HFFc6 (cell line): ENCODE measurements around the gene GBX1. TPM values are rescaled to one million over a fixed set of nuclear protein-coding genes. Genes with fewer than 3 reads are reported as not detected.

Experiments used
- DNase-seq: peaks from one replicate; pipeline ENCODE4 v3.0.0-alpha.2; 2018
- H3K27ac Mint-ChIP-seq: 2 replicates; pipeline ENCODE4 v1.8.0; 2020; ENCODE audit warnings: mild to moderate bottlenecking, mixed read lengths
- H3K27me3 Mint-ChIP-seq: 2 replicates; pipeline ENCODE4 v1.8.0; 2021; ENCODE audit warnings: mild to moderate bottlenecking, moderate library complexity, mixed read lengths; ENCODE audit not compliant: insufficient read depth
- H3K36me3 Mint-ChIP-seq: 2 replicates; pipeline ENCODE4 v1.8.0; 2021; ENCODE audit warnings: low read depth, mixed read lengths
- H3K4me1 Mint-ChIP-seq: 2 replicates; pipeline ENCODE4 v1.8.0; 2020; ENCODE audit warnings: low read depth, mixed read lengths
- H3K4me3 Mint-ChIP-seq: 2 replicates; pipeline ENCODE4 v1.8.0; 2020; ENCODE audit warnings: mild to moderate bottlenecking, moderate library complexity, mixed read lengths
- H3K9me3 Mint-ChIP-seq: 2 replicates; pipeline ENCODE4 v1.8.0; 2020; ENCODE audit warnings: mild to moderate bottlenecking, mixed read lengths
- total RNA-seq, 6 experiments: library from RNA; stranded (reverse); fragmentation: NEBNext Ultra II Directional; extraction: Animal tissue kit (Norgen Biotek cat#: 25700); gene quantifications; 2 replicates in 1 of 6; 3 replicates in 5 of 6; pipeline ENCODE4 v1.2.3, GENCODE V29; 2021
- TF ChIP-seq, protein P1 (sequence below): fragments of 200-600 bp; sonication (generic); IDR thresholded peaks from 2 replicates; pipeline ENCODE4 v1.5.0; 2021; ENCODE audit warnings: antibody characterized with exemption, mild to moderate bottlenecking

Gene GBX1
- total RNA-seq, 6 experiments from 2014 or later = not detected

DNA sequence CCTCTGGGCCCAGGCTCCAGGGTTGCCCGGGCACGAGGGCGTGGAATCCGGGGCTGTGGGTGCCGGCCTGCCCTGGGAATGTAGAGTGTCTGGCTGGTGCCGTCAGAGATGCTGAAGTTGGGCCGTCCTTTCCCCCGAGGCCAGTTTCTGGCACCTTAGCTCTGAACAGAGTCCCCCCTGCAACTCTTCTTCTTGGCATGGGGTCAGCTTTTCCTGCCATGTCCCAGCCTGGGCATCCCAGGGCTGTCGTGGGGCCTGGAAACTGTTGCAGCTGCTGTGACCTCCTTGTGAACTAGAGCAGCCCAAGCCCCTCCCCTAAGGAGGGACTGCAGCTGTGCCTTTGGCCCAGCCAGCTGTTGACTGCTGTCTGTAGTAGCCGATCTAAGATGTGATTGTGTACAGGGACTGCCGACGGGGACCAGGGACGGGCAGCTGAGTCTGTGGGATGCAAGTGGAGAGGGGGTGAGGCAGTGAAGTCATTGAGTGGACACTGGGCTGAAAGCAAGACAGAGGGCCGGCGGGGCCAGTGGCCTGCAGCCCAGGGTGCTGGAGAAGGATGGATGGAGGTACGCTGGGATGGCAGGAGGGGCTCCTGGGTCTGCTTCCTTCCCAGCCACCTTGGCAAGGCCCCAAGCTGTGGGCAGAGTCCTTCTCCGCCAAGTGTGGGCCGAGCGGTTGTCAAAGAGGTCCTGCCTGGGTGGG is 35.8 kb downstream of the GBX1 start:
- Mint-ChIP-seq H3K27ac (no peak overlapping the region), H3K9me3 (no peaks in the 10 kb centered on the region), H3K4me3 (no peak overlapping the region; the same call in 1 of the 2 replicates), H3K4me1 (no peaks in the 10 kb centered on the region), H3K36me3 (no peaks in the 10 kb centered on the region), H3K27me3 (peaks cover 1% of the 10 kb centered on the region)
- TF ChIP-seq, protein P1, sequence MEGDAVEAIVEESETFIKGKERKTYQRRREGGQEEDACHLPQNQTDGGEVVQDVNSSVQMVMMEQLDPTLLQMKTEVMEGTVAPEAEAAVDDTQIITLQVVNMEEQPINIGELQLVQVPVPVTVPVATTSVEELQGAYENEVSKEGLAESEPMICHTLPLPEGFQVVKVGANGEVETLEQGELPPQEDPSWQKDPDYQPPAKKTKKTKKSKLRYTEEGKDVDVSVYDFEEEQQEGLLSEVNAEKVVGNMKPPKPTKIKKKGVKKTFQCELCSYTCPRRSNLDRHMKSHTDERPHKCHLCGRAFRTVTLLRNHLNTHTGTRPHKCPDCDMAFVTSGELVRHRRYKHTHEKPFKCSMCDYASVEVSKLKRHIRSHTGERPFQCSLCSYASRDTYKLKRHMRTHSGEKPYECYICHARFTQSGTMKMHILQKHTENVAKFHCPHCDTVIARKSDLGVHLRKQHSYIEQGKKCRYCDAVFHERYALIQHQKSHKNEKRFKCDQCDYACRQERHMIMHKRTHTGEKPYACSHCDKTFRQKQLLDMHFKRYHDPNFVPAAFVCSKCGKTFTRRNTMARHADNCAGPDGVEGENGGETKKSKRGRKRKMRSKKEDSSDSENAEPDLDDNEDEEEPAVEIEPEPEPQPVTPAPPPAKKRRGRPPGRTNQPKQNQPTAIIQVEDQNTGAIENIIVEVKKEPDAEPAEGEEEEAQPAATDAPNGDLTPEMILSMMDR = no peak
- DNase-seq = no peak

DNA sequence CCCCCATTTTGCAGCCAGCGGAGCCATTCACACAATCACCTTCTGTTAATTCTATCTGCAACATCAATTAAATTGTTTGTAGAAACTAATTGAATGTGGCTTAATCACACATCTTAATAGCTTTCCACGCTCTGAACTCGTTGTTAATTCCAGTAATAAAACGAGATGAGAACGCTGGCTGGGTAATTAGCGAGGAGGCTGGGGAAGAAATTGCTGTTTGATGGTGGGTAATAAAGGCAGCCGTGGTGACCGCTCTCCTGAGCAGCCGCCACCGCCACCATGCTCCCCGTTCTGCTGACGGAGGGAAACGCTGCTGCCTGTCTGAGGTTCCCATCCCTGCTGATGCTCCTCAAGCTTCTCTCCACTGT is 36.3 kb downstream of the GBX1 start:
- H3K4me1 Mint-ChIP-seq = no peaks in the 10 kb centered on the region
- H3K9me3 Mint-ChIP-seq = no peaks in the 10 kb centered on the region
- no peaks in the 10 kb centered on the region for H3K36me3 Mint-ChIP-seq
- H3K4me3 Mint-ChIP-seq = no peak overlapping the region
- DNase-seq = no peak
- TF ChIP-seq, protein P1 = no peak
- H3K27me3 Mint-ChIP-seq = peaks cover 1% of the 10 kb centered on the region
- H3K27ac Mint-ChIP-seq = no peak overlapping the region

DNA sequence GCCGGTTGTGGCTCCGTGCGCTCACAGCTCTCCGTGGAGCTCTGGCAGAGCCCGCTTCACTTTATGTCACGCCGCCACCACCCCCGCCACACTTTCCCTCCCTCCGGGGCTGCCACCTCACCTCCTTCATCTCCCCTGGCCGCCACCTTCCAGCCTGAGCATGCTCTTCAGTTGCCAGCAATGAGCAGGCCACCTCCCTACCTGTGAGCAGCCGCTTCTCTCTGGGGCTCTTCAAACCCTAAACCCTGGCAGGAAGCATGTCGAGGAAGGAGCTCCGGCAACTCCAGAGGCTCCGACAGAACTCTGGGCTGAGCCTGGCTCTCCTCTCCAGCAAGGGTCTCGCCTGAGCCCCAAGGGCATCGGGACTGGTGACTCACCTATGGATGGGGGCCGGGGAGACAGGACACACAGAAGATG is 36.7 kb downstream of the GBX1 start:
- TF ChIP-seq, protein P1 = no peak
- H3K4me3 Mint-ChIP-seq = no peak overlapping the region
- peaks cover 1% of the 10 kb centered on the region for H3K27me3 Mint-ChIP-seq
- no peak for DNase-seq
- no peak overlapping the region for H3K27ac Mint-ChIP-seq
- H3K9me3 Mint-ChIP-seq = no peaks in the 10 kb centered on the region
- no peaks in the 10 kb centered on the region for H3K36me3 Mint-ChIP-seq
- H3K4me1 Mint-ChIP-seq = peaks cover 1% of the 10 kb centered on the region; the same call in 1 of the 2 replicates

GRCh38 chr7:151129960-151130591 is 37.4 kb downstream of the GBX1 start:
- TF ChIP-seq, protein P1 = no peak
- Mint-ChIP-seq H3K27ac (peak overlapping the region; percentile 14; the same call in 1 of the 2 replicates), H3K9me3 (no peaks in the 10 kb centered on the region), H3K4me3 (no peak overlapping the region), H3K4me1 (peaks cover 5% of the 10 kb centered on the region; the same call in 1 of the 2 replicates), H3K27me3 (peaks cover 3% of the 10 kb centered on the region), H3K36me3 (no peaks in the 10 kb centered on the region)
- DNase-seq = no peak

DNA sequence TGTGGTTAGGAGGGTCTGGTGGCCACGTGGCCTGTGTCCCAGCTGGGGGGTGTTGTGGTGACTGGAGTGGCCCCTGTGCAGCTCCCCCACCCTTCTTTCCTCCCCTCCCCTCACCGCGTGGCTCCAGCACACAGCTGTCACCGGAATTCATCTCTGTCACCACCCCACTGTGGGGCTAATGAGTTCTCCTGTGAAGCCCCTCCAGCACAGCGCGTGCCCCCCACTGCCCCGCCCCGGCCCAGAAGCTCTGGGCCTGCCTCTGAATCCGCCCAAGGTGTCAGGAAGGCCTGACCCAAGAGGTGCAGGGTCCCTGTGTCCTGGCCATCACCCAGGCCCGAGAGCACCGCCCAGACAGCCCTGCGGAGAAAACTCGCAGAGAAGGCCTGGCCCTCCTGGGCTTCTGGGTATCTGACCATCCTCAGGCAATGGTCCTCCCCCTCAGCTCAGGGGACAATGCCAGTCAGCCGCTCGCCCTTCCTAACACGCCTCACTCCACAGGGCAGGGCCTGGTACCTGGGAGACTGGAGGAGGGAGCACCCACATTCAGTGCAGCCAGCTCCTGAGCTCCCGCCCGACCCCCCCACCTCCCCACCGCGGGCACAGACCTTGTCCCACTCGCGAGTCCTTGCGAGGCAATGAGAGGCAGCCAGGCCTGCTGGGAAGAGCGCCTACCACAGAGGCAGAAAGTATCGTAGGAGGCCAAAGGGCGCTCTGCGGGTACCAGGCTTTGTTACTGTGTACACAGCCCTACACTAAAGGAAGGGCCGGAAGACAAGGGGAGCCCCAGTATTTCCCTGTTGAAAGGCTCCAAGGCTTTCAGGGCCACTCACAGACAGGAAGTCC is 38.2 kb downstream of the GBX1 start:
- TF ChIP-seq, protein P1 = no peak
- H3K4me3 Mint-ChIP-seq = no peak overlapping the region

More for the DNA sequence above, 38.2 kb downstream of the GBX1 start:
- Mint-ChIP-seq H3K4me1 (peaks cover 5% of the 10 kb centered on the region; the same call in 1 of the 2 replicates), H3K27ac (no peak overlapping the region), H3K27me3 (peaks cover 3% of the 10 kb centered on the region), H3K9me3 (no peaks in the 10 kb centered on the region), H3K36me3 (peaks cover 3% of the 10 kb centered on the region; the same call in 1 of the 2 replicates)
- no peak for DNase-seq
